Endothelial cell of umbilical vein (primary cell): ENCODE results near the gene ATG7. TPM values are rescaled to one million over a fixed set of nuclear protein-coding genes. Genes with fewer than 3 reads are reported as not detected.

Experiments used
- BruUV-seq: library from RNA; stranded (reverse); fragments of 400-500 nt; replicated peaks from 2 replicates; lab custom pipeline; 2021; lab: Mats Ljungman, UMichigan
- CTCF ChIA-PET: fragments of 300-600, 350-600 bp; sonication (Branson Sonifier 250); formaldehyde crosslinking; loops from one replicate; lab custom pipeline; 2021; ENCODE audit warnings: antibody characterized with exemption, inconsistent platforms; lab: Charles Lee
- POLR2A ChIA-PET: fragments of 300-600, 350-600 bp; sonication (Branson Sonifier 250); formaldehyde crosslinking; loops from one replicate; lab custom pipeline; 2021; ENCODE audit warnings: antibody characterized with exemption, inconsistent platforms; lab: Charles Lee
- DNase-seq: peaks from one replicate; pipeline ENCODE4 v3.0.0-alpha.2; 2011; ENCODE audit warnings: low read depth, low spot score
- FAIRE-seq: peaks from 2 replicates; lab custom pipeline; 2011; peaks lifted over from hg19 to GRCh38; lab: Jason Lieb, UNC
- H2AFZ ChIP-seq: 2 replicates; pipeline ENCODE4 v1.6.0; 2012; ENCODE audit warnings: low read depth, low read length, control low read depth, inconsistent platforms
- H3K27ac ChIP-seq: 2 replicates; pipeline ENCODE4 v1.5.1; 2011; ENCODE audit warnings: low read depth, mild to moderate bottlenecking, control low read depth, low read length, moderate library complexity; ENCODE audit not compliant: insufficient read depth
- H3K27me3 ChIP-seq, 2 experiments: 2 replicates each; pipeline versions ENCODE4 v1.6.0 to v1.6.1; 2011; ENCODE audit warnings: low read length in 2 of 2, mixed read lengths in 1 of 2; ENCODE audit not compliant: control insufficient read depth in 2 of 2, insufficient read depth in 2 of 2
- H3K36me3 ChIP-seq, 2 experiments: 2 replicates in 1 of 2; 3 replicates in 1 of 2; pipeline ENCODE4 v1.5.1; 2011; ENCODE audit warnings: low read length in 2 of 2, mild to moderate bottlenecking in 1 of 2, moderate library complexity in 1 of 2; ENCODE audit not compliant: control insufficient read depth in 2 of 2, insufficient read depth in 2 of 2; ENCODE audit errors: extremely low read depth in 1 of 2
- H3K4me1 ChIP-seq: 3 replicates; pipeline ENCODE4 v1.5.1; 2011; ENCODE audit warnings: mild to moderate bottlenecking, low read length; ENCODE audit not compliant: control insufficient read depth, insufficient read depth; ENCODE audit errors: extremely low read depth
- H3K4me2 ChIP-seq: 2 replicates; pipeline ENCODE4 v1.6.1; 2011; ENCODE audit warnings: low read length, control low read depth, mixed read lengths; ENCODE audit not compliant: insufficient read depth
- H3K4me3 ChIP-seq, 3 experiments: fragments of 200-600 bp in 1 of 3; sonication (generic), shearing (Covaris generic) in 1 of 3; replicated peaks in 1 of 3; 2 replicates each; pipeline ENCODE4 v1.5.1; 2011 to 2016; ENCODE audit warnings: control low read depth in 3 of 3, low read length in 3 of 3, mild to moderate bottlenecking in 2 of 3, inconsistent platforms in 1 of 3, low read depth in 1 of 3, moderate library complexity in 1 of 3; ENCODE audit not compliant: insufficient read depth in 1 of 3
- H3K79me2 ChIP-seq: 2 replicates; pipeline ENCODE4 v1.6.0; 2012; ENCODE audit warnings: low read length, inconsistent platforms; ENCODE audit not compliant: control insufficient read depth, insufficient read depth
- H3K9ac ChIP-seq: replicated peaks from 2 replicates; pipeline ENCODE3; 2011; ENCODE audit warnings: low read length, control low read depth; ENCODE audit not compliant: insufficient read depth; ENCODE audit errors: extremely low read depth
- H3K9me1 ChIP-seq: replicated peaks from 3 replicates; pipeline ENCODE4 v1.6.0; 2011; ENCODE audit warnings: mild to moderate bottlenecking, low read length; ENCODE audit not compliant: control insufficient read depth, insufficient read depth; ENCODE audit errors: extremely low read depth
- H3K9me3 ChIP-seq: replicated peaks from 2 replicates; pipeline ENCODE4 v1.5.1; 2012; ENCODE audit warnings: low read length, inconsistent platforms; ENCODE audit not compliant: control insufficient read depth, insufficient read depth
- H4K20me1 ChIP-seq: replicated peaks from 2 replicates; pipeline ENCODE3; 2011; ENCODE audit warnings: mild to moderate bottlenecking, low read length; ENCODE audit not compliant: control insufficient read depth, insufficient read depth; ENCODE audit errors: extremely low read depth
- EZH2 ChIP-seq: IDR thresholded peaks from 2 replicates; pipeline ENCODE4 v1.6.1; 2012; ENCODE audit warnings: borderline replicate concordance, low read depth, mild to moderate bottlenecking, moderate library complexity, low read length, inconsistent platforms; ENCODE audit not compliant: severe bottlenecking
- FOS ChIP-seq: IDR thresholded peaks from 2 replicates; pipeline ENCODE4 v1.6.1; 2011; ENCODE audit warnings: mild to moderate bottlenecking, low read length, moderate library complexity, borderline replicate concordance; ENCODE audit not compliant: insufficient read depth
- GATA2 ChIP-seq: IDR thresholded peaks from 2 replicates; pipeline ENCODE4 v1.7.0; 2011; ENCODE audit warnings: low read depth, mild to moderate bottlenecking, moderate library complexity, mixed read lengths, low read length; ENCODE audit not compliant: insufficient read length, insufficient read depth
- JUN ChIP-seq: IDR thresholded peaks from 2 replicates; pipeline ENCODE4 v1.6.1; 2011; ENCODE audit warnings: borderline replicate concordance, low read depth; ENCODE audit not compliant: insufficient read length, insufficient read depth
- MYC ChIP-seq: IDR thresholded peaks from one replicate; pipeline ENCODE4 v1.6.1; 2011; ENCODE audit warnings: mild to moderate bottlenecking, low read depth, low read length
- POLR2A ChIP-seq: IDR thresholded peaks from 2 replicates; pipeline ENCODE4 v1.6.1; 2012; ENCODE audit warnings: low read depth, mild to moderate bottlenecking, control low read depth, low read length
- POLR2AphosphoS5 ChIP-seq: IDR thresholded peaks from 2 replicates; pipeline ENCODE4 v1.6.1; 2012; ENCODE audit warnings: low read depth, mild to moderate bottlenecking, control low read depth, low read length, moderate library complexity; ENCODE audit not compliant: insufficient read depth
- dilution Hi-C: fragments of 300-500 bp; cut with MboI; formaldehyde crosslinking; loops from one replicate; pipeline ENCODE4 v1.15.0; 2019; ENCODE audit warnings: low sequenced_read_pairs; ENCODE audit not compliant: extremely low pct_ligation_motif_present
- intact Hi-C: fragments of 100-400 bp; cut with micrococcal nuclease; formaldehyde crosslinking; loops from one replicate; pipeline ENCODE4 v1.10.0; 2022
- polyA plus RNA-seq, 4 experiments: library from polyadenylated mRNA; depleted of rRNA in 3 of 4; stranded (reverse) in 3 of 4; unstranded in 1 of 4; fragments of >200 nt; gene quantifications; 2 replicates each; pipeline versions ENCODE4 v1.2.1 to v1.2.3, GENCODE V29; 2011 to 2012; ENCODE audit warnings: missing spikeins in 1 of 4
- total RNA-seq: library from RNA; stranded (reverse); gene quantifications from 2 replicates; pipeline ENCODE4 v1.2.3, GENCODE V29; 2021
- TF ChIP-seq, protein P1 (sequence below): IDR thresholded peaks from 2 replicates; pipeline ENCODE4 v1.6.1; 2011; ENCODE audit not compliant: insufficient read depth, insufficient read length
- TF ChIP-seq, protein P2 (sequence below), 2 donors: IDR thresholded peaks; 1 replicate in 1 of 2; 2 replicates in 1 of 2; pipeline ENCODE4 v1.5.1; 2011; ENCODE audit warnings: low read length in 2 of 2, mild to moderate bottlenecking in 2 of 2, moderate library complexity in 2 of 2, control low read depth in 1 of 2, inconsistent platforms in 1 of 2, low read depth in 1 of 2; ENCODE audit not compliant: insufficient read depth in 1 of 2; ENCODE audit errors: extremely low read depth in 1 of 2

The ATG7 gene
- total and polyA plus RNA-seq, 2 donors (not counting 3 experiments of a cell fraction or from before 2014, with no cell fraction given): 30.8 to 48.3 TPM

DNA sequence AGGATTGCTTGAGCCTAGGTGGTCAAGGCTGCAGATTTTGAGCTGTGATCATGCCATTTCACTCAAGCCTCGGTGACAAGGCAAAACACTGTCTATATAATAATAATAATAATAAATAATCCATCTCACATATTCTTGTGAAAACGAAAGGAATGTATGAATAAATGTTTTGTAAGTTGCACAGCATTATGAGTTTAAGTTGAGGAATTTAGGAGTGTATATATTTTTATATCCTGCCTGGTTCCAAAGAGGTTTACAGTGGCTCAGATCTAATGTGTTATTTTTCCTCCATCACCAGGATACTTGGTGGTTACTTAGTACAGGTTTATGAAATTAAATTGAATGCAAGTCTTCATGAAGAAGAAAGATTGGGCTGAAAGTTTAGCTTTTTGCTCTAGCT lies 77.2 kb downstream of the ATG7 start:
- POLR2A ChIA-PET: no interaction called here
- dilution Hi-C loops: no loop called here
- peak; percentile 21 for FAIRE-seq
- Histone ChIP-seq H3K36me3 (peaks cover 0 to 3% of the 10 kb centered on the region in 2 experiments), H3K4me2 (no peak overlapping the region), H3K79me2 (no peaks in the 10 kb centered on the region), H3K27me3 (no peaks in the 10 kb centered on the region), H3K9ac (no peak overlapping the region), H3K9me3 (no peaks in the 10 kb centered on the region), H4K20me1 (no peaks in the 10 kb centered on the region), H3K4me3 (no peak overlapping the region), H2AFZ (no peak overlapping the region), H3K9me1 (no peaks in the 10 kb centered on the region), H3K4me1 (no peaks in the 10 kb centered on the region), H3K27ac (no peak overlapping the region)
- CTCF ChIA-PET: no interaction called here
- BruUV-seq: no TSS peak
- intact Hi-C loops: no loop called here
- TF ChIP-seq POLR2AphosphoS5: no peak
- TF ChIP-seq GATA2: no peak
- TF ChIP-seq, protein P1, sequence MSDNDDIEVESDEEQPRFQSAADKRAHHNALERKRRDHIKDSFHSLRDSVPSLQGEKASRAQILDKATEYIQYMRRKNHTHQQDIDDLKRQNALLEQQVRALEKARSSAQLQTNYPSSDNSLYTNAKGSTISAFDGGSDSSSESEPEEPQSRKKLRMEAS: no peak
- TF ChIP-seq EZH2: no peak
- TF ChIP-seq JUN: no peak
- TF ChIP-seq POLR2A: no peak
- TF ChIP-seq, protein P2, sequence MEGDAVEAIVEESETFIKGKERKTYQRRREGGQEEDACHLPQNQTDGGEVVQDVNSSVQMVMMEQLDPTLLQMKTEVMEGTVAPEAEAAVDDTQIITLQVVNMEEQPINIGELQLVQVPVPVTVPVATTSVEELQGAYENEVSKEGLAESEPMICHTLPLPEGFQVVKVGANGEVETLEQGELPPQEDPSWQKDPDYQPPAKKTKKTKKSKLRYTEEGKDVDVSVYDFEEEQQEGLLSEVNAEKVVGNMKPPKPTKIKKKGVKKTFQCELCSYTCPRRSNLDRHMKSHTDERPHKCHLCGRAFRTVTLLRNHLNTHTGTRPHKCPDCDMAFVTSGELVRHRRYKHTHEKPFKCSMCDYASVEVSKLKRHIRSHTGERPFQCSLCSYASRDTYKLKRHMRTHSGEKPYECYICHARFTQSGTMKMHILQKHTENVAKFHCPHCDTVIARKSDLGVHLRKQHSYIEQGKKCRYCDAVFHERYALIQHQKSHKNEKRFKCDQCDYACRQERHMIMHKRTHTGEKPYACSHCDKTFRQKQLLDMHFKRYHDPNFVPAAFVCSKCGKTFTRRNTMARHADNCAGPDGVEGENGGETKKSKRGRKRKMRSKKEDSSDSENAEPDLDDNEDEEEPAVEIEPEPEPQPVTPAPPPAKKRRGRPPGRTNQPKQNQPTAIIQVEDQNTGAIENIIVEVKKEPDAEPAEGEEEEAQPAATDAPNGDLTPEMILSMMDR (IDR thresholded peaks at IDR 0.05; ENCODE audit: extremely low read depth in 1 of 2, insufficient read depth in 1 of 2, low read depth in 1 of 2, low read length in 2 of 2): no peak
- no peak for TF ChIP-seq MYC
- no peak for TF ChIP-seq FOS
- no peak for DNase-seq
